GM18499 (cell line): ENCODE data around the gene LZIC.

Source experiments
- ATAC-seq: cut with Tn5 transposase; IDR thresholded peaks from one replicate; pipeline ENCODE4 v1.9.1; 2021; ENCODE audit warnings: moderate number of reproducible peaks; ENCODE audit not compliant: insufficient read depth, unreplicated experiment

Gene LZIC

DNA sequence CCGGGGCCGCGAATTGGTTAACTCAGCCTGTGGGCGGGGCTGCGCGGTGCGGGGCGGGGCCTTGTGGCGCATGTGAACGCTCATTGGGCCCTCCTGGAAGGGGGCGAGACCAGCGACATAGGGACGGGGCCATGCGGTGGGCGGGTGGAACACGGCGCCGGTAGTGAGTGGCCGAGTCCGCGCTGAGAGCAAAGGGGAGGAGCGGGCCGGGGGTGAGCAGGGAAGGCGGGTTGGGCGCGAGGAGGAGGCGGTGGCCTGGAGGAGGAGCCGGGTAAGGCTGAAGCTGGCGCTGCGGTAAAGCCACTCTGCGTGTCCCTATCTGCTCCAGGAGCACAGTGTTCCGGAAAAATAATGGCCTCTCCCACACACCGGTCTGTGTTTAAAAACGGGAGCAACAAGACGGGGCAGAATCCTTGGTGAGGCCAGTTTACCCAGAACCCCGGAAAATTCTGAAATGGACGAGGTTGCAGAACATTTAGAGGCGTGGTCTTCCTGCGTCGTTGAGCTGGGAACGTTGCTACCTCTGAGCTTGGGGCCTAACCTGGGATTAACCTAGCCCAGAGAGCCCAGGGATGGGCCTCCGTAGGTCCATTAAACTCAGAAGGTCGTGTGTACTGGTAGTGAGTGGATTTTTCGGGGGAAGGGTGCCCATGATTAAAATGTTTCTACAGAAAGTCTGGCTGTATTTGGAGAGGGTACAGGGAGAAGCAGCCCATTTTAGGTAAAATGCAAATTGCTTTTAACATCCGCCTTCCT is 32.6 kb downstream of the LZIC start:
- peak; percentile 71 for ATAC-seq

- ATAC-seq: no peak
These were observed 33.1 kb downstream of the LZIC start, which contains the start of gene CTNNBIP1 for GRCh38 chr1:9910076-9910422. Gene CTNNBIP1 (minus strand): TSS chr1:9910269. CDS start chr1:9872064, 38,205 bp downstream.

DNA sequence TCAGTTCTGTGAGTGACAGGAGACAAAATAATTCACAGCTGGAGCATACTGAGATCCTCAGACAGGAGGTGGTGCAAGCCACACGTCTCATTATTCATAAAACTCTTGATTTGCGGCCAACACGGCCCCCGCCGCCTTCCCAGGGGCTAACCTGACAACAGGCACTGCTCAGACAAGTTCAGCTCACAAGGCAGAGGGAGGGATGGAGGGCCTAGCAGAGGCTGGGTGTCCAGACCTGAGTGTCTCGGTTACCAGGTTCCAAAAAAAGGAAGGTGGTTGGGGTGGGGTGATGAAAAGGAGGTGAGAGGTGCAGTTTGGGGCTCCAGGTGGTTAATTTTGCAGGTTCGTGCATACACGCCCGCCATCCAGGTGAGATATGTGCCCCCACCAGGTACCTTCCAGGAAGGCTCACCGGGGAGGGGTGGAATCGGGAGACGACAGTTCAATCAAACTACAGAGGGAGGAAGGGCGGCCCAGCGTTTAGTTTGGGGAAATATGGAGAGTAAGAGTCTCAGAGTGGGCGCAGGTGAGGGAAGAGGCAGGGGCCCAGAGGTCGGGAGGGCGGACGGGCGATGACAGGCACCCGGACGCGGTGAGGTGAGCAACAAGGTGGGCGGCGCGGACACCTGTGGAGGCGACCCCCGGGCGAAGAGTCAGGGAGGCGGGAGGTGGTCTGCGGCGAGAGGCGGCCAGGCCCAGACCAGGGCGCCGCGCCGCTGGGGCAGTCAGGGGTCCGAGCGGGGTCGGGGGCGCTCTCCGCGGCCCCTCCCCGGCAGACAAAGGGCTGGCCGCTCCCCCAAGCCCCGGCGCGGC is 33.8 kb downstream of the LZIC start:
- ATAC-seq: no peak

- ATAC-seq: no peak
These were observed 34.3 kb downstream of the LZIC start for GRCh38 chr1:9908871-9909233.

DNA sequence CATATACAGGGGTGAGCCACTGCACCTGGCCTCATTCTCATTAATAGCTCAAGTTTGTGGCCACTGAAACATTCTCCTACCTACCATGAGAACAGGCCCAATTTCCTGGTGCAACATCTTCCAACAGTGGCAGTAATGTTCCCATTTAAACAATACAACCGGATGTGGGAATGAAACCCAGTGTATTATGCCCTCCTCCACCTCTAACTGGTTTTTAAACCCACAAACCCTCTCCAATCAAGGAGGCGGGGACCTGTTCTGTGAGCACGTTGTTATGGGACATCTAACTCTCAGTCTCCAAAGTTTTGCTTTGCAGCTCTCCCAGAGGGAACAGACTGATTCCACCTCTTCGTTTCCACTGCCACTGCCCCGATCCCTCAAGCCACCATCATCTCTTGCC is 35.8 kb downstream of the LZIC start:
- ATAC-seq: no peak

DNA sequence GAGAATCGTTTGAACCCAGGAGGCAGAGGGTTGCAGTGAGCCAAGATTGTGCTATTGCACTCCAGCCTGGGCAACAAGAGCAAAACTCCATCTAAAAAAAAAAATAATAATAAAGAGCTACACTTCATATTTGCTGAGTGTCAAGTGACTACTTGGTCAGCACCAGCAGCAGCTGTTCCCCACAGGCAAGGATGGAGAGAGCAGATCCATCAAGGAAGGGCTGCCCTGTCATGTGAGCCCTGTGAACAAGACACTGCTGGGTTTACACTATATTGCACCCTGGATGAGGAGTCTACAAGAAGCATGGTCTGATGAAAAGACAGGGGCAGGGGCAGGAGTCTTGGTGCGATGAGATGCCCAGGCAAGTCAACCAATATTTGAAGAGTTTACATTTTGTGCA is 36.7 kb downstream of the LZIC start:
- no peak for ATAC-seq

- ATAC-seq: no peak
These were observed 38.2 kb downstream of the LZIC start for GRCh38 chr1:9905010-9905409.

GRCh38 chr1:9904596-9904995 is 38.6 kb downstream of the LZIC start:
- ATAC-seq: no peak

DNA sequence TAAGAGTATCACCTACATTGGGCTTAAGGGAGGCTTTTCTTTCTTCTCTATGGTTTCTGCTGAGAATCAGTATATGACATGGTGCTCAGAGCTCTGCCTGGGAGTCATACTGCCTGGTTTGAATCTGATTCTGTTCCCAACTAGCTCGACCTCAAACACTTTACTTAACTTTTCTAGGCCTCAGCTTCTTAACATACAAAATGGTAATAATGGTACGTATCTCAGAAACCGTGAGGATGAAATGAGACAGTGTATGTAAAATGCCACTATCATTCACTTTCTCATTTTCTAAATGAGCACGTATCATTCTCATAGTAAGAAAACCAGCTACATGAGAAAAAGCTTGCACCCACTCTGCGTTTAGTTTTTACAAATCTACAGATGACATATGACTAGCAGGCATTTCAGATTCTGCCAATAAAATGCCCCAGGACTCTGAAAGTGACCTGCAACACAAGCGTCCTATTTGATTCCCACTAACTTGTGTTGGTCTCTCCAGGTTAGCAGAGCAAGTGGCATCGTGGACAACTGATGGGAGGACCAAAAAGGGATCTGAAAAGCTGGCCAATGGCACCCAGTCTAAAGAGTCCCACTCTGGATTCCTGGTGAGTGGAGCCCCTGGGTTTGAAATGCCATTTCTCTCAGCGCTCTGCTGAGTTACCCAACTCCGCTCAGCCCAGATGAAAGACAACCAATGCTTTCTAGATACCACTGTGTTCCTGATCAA is 39.2 kb downstream of the LZIC start:
- ATAC-seq: no peak

GRCh38 chr1:9902060-9902452 is 41.1 kb downstream of the LZIC start:
- ATAC-seq: no peak

- ATAC-seq: no peak
These were observed 41.8 kb downstream of the LZIC start for GRCh38 chr1:9901148-9902059.

DNA sequence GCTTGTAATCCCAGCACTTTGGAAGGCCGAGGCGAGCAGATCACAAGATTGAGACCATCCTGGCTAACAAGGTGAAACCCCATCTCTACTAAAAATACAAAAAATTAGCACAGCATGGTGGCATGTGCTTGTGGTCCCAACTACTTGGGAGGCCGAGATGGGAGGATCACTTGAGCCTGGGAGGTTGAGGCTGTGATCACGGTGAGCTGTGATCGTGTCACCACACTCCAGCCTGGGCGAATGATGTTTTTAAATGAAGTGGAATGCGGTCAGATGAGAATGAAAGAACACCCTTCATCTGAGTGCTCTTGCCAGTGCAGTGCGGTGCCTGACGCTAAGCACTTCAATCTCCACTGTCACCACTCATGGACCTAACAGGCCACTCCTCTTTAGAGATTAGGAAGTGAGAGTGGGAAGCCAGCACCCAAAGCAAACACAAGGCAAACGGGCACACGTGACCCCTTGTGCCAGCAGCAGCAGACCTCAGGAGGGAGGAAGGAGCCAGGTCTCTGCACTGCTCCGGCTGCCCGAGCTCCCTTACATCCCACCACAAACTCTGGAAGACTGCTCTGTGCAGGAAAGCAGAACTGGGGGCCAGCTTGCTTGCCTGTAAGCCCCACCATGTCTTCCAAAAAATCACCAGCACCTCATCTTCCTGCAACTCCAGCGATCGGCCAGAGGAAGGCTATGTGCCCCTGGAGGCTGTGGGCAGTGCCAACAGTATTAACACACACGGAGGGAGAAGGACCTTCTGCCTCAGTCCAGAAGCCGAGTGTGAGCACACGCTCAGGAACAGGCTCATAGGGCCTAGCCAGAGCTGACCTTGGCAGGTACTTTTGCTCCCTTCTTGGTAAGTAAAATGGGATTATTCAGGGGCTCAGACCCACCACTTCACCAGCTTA is 42.8 kb downstream of the LZIC start:
- no peak for ATAC-seq

DNA sequence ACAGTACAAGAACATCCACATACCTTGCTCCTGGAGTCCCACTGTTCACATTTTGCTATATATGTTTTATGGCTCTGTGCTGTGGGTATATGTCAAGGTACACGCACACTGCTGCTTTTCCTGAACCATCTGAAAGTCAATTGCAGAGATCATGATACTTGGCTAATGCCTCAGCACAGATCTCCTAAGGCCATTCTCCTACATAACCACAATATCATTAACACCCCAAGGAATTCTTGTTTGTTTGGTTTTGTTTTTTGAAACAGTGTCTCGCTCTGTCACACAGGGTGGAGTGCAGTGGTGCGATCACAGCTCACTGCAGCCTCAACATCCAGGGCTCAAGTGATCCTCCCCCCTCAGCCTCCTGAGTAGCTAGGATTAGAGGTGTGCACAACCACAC is 49.1 kb downstream of the LZIC start:
- ATAC-seq: no peak

DNA sequence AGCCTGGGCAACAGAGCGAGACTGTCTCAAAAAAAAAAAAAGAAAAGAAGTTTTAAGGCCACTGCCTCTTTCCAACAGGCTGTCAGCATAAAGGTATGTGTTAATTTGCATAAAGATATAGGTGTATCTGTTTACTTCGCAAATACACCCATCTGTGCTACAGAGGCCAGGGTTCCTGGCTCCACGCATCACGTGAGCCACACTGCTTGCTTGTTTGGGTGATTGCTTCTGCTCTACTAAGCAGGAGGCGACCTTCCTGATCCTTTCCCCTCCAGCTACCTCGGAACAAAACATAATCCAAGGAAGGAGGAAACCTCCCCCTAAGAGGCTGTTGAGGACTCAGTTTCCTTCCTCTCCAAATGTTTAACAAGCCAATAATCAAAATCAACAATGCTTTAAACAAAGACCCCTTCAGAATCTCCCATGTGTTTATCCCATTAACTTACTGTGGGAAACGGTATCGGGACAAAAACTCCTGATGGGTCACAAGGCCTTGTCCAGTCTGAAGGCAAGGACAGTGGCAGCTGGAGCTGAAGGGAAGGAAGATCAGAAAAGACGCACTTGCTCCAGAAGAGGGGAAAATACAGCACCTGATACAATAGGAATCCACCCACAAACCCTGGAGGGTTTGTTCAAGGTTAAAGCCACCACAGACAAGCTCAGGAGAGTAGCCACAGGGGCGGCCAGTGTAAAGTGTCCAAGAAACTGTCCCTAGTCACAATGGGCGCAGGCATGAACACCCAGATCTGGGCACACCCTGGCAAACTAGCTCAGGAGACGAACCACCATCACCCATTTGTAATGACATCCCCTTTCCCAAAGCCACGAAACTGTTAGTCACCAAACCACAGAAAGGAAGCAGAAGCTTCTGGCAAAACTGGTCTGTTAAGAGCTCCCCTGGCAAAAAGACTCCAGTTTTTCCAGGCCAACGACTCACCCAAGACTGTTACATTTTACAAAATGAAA is 50.3 kb downstream of the LZIC start:
- no peak for ATAC-seq

GRCh38 chr1:9891207-9891606 is 52.0 kb downstream of the LZIC start:
- ATAC-seq: no peak

GRCh38 chr1:9890224-9890731 is 52.9 kb downstream of the LZIC start:
- ATAC-seq: no peak

- no peak for ATAC-seq
These were observed 53.8 kb downstream of the LZIC start for GRCh38 chr1:9889411-9889810.

DNA sequence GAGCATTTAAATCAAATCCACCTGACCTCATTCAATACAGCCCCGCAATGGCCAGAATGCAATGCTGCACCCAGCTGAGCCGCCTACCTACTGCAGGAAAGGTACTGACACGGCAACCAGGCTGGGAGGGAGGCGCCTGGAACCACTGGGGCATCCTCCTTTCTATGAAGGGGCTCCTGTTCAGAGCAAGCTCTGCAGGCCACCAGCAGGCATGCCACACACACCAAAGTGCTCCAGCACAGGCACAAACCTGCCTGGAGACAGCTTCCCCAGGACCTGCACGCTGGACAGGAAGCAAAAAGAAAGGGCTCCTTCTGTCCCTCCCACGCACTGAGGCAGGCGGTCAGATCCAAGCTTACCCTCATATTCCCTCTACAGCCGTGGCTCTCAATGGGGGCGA is 54.3 kb downstream of the LZIC start:
- ATAC-seq: no peak
